Naive thymus-derived CD4-positive, alpha-beta T cell (primary cell): Measurements from ENCODE around the gene LPP. TPM values are rescaled to one million over a fixed set of nuclear protein-coding genes. Genes with fewer than 3 reads are reported as not detected.

Experiments
- ATAC-seq: fragments of 150-1000 bp; cut with Tn5 transposase; 2 replicates; pipeline ENCODE4 v1.10.0; 2021; ENCODE audit warnings: mild to moderate bottlenecking, moderate library complexity
- CTCF ChIA-PET: fragments of 350-600 bp; sonication (Branson Sonifier 250); formaldehyde crosslinking; loops from one replicate; lab custom pipeline; 2021; ENCODE audit warnings: antibody characterized with exemption; lab: Charles Lee
- POLR2A ChIA-PET: fragments of 350-600 bp; sonication (Branson Sonifier 250); formaldehyde crosslinking; loops from one replicate; lab custom pipeline; 2021; ENCODE audit warnings: antibody characterized with exemption, inconsistent platforms; lab: Charles Lee
- DNase-seq, 9 donors: peaks; one replicate each; pipeline versions ENCODE4 v3.0.0 to v3.0.0-alpha.2; 2020 to 2022; ENCODE audit warnings: mixed read lengths in 1 of 9
- H3K27ac ChIP-seq: one replicate; pipeline ENCODE4 v1.7.0; 2013; ENCODE audit warnings: mild to moderate bottlenecking, low read depth, low read length, moderate library complexity
- H3K27me3 ChIP-seq, 2 donors: one replicate each; pipeline ENCODE4 v1.7.0; 2013; ENCODE audit warnings: low read length in 2 of 2, mild to moderate bottlenecking in 2 of 2, moderate library complexity in 2 of 2; ENCODE audit not compliant: control insufficient read depth in 2 of 2, insufficient read depth in 2 of 2
- H3K36me3 ChIP-seq, 3 experiments: 1 replicate in 2 of 3; 2 replicates in 1 of 3; pipeline ENCODE4 v1.7.0; 2013; ENCODE audit warnings: low read length in 3 of 3, mild to moderate bottlenecking in 3 of 3, moderate library complexity in 1 of 3; ENCODE audit not compliant: insufficient read depth in 3 of 3, control insufficient read depth in 2 of 3
- H3K4me1 ChIP-seq, 2 donors: one replicate each; pipeline ENCODE4 v1.7.0; 2013; ENCODE audit warnings: low read length in 2 of 2, mild to moderate bottlenecking in 2 of 2, moderate library complexity in 1 of 2; ENCODE audit not compliant: control insufficient read depth in 2 of 2, insufficient read depth in 2 of 2
- H3K4me3 ChIP-seq: 2 replicates; pipeline ENCODE4 v1.7.0; 2013; ENCODE audit warnings: mild to moderate bottlenecking, low read length
- H3K9me3 ChIP-seq, 3 experiments: 1 replicate in 2 of 3; 2 replicates in 1 of 3; pipeline ENCODE4 v1.7.0; 2013; ENCODE audit warnings: low read length in 3 of 3; ENCODE audit not compliant: control insufficient read depth in 2 of 3
- H3K27ac Mint-ChIP-seq, 9 donors: one replicate each; pipeline ENCODE4 v1.8.0; 2020 to 2022; ENCODE audit warnings: mixed read lengths in 9 of 9, mild to moderate bottlenecking in 8 of 9, moderate library complexity in 5 of 9, inconsistent platforms in 2 of 9
- H3K27me3 Mint-ChIP-seq, 5 donors: one replicate each; pipeline ENCODE4 v1.8.0; 2021 to 2022; ENCODE audit warnings: mixed read lengths in 5 of 5, mild to moderate bottlenecking in 1 of 5
- H3K36me3 Mint-ChIP-seq, 5 donors: one replicate each; pipeline ENCODE4 v1.8.0; 2020 to 2022; ENCODE audit warnings: mixed read lengths in 5 of 5, mild to moderate bottlenecking in 3 of 5, inconsistent platforms in 1 of 5
- H3K4me1 Mint-ChIP-seq, 7 donors: one replicate each; pipeline ENCODE4 v1.8.0; 2020 to 2022; ENCODE audit warnings: mixed read lengths in 7 of 7, mild to moderate bottlenecking in 3 of 7, inconsistent platforms in 1 of 7
- H3K4me3 Mint-ChIP-seq, 10 donors: one replicate each; pipeline ENCODE4 v1.8.0; 2020 to 2022; ENCODE audit warnings: mild to moderate bottlenecking in 10 of 10, mixed read lengths in 10 of 10, moderate library complexity in 6 of 10, inconsistent platforms in 2 of 10
- H3K9me3 Mint-ChIP-seq, 11 donors: one replicate each; pipeline ENCODE4 v1.8.0; 2020 to 2022; ENCODE audit warnings: mixed read lengths in 11 of 11, mild to moderate bottlenecking in 4 of 11, inconsistent platforms in 1 of 11, moderate library complexity in 1 of 11
- intact Hi-C, 2 donors: fragments of 100-400 bp; cut with micrococcal nuclease; formaldehyde crosslinking; loops; one replicate each; pipeline ENCODE4 v1.15.1; 2023
- polyA plus RNA-seq, 2 donors: library from polyadenylated mRNA; unstranded; fragments of 300-500 nt; fragmentation: Illumina TruSeq; gene quantifications; one replicate each; pipeline ENCODE4 v1.2.3, GENCODE V29; 2021
- total RNA-seq, 6 experiments: library from RNA in 5 of 6; stranded (reverse) in 5 of 6; gene quantifications; 1 replicate in 5 of 6; 2 replicates in 1 of 6; pipeline ENCODE4 v1.2.3 and lab custom pipeline; 2021 to 2026

The LPP gene
- total and polyA plus RNA-seq, 7 experiments from 2014 or later = 10.3 to 95.2 (median 19.5) TPM

- Mint-ChIP-seq H3K27ac (no peak overlapping the region), H3K9me3 (no peaks in the 10 kb centered on the region), H3K36me3 (peaks cover 0 to 20% (median 0%) of the 10 kb centered on the region in 5 donors), H3K4me1 (peaks cover 10 to 29% (median 17%) of the 10 kb centered on the region in 7 donors), H3K4me3 (no peak overlapping the region), H3K27me3 (no peaks in the 10 kb centered on the region)
- H3K4me3 ChIP-seq = no peak overlapping the region
- H3K27ac ChIP-seq = no peak overlapping the region
- intact Hi-C loops = no loop called here
- CTCF ChIA-PET = interaction anchor here (0.9 kb wide), 1 partner anchor 982 kb away, joined by 3 read pairs; the partner anchor contains the start of gene BCL6
- no peaks in the 10 kb centered on the region for H3K9me3 ChIP-seq
- no peaks in the 10 kb centered on the region for H3K36me3 ChIP-seq
- POLR2A ChIA-PET = no interaction called here
- no peaks in the 10 kb centered on the region for H3K4me1 ChIP-seq
- H3K27me3 ChIP-seq = no peaks in the 10 kb centered on the region
- ATAC-seq = no peak
- no peak for DNase-seq
Observed at GRCh38 chr3:188727052-188727451, 573.1 kb downstream of the LPP start.

GRCh38 chr3:188728371-188728896 lies 574.5 kb downstream of the LPP start:
- no peak overlapping the region for H3K27ac Mint-ChIP-seq
- Histone ChIP-seq H3K4me1 (no peaks in the 10 kb centered on the region), H3K27me3 (no peaks in the 10 kb centered on the region), H3K4me3 (no peak overlapping the region), H3K9me3 (no peaks in the 10 kb centered on the region), H3K36me3 (no peaks in the 10 kb centered on the region), H3K27ac (no peak overlapping the region)
- peaks cover 0 to 22% (median 0%) of the 10 kb centered on the region in 5 donors for H3K36me3 Mint-ChIP-seq
- ChIA-PET POLR2A (no interaction called here), CTCF (interaction anchor here (0.6 to 0.9 kb wide), 4 partner anchors 30 to 1597 kb away, joined by 3 to 4 read pairs (median 3); partner anchors contain the start of gene BCL6)
- H3K4me3 Mint-ChIP-seq = no peak overlapping the region
- DNase-seq (no peak), ATAC-seq (no peak)
- peaks cover 10 to 21% (median 17%) of the 10 kb centered on the region in 7 donors for H3K4me1 Mint-ChIP-seq
- intact Hi-C loops = no loop called here
- H3K9me3 Mint-ChIP-seq = no peaks in the 10 kb centered on the region
- no peaks in the 10 kb centered on the region for H3K27me3 Mint-ChIP-seq

- H3K27me3 ChIP-seq = no peaks in the 10 kb centered on the region
- peaks cover 10 to 21% (median 17%) of the 10 kb centered on the region in 7 donors for H3K4me1 Mint-ChIP-seq
- H3K36me3 ChIP-seq = no peaks in the 10 kb centered on the region
- POLR2A ChIA-PET = interaction anchor here (0.7 kb wide), 1 partner anchor 58 kb away, joined by 4 read pairs; no protein-coding TSS in a partner anchor
- no peak overlapping the region for H3K4me3 Mint-ChIP-seq
- no peak overlapping the region for H3K4me3 ChIP-seq
- H3K27ac ChIP-seq = no peak overlapping the region
- no peaks in the 10 kb centered on the region for H3K27me3 Mint-ChIP-seq
- H3K36me3 Mint-ChIP-seq = peaks cover 0 to 22% (median 0%) of the 10 kb centered on the region in 5 donors
- intact Hi-C loops = no loop called here
- ATAC-seq (no peak), DNase-seq (no peak)
- no peaks in the 10 kb centered on the region for H3K4me1 ChIP-seq
- CTCF ChIA-PET = interaction anchor here (0.6 kb wide), 3 partner anchors 31 to 1596 kb away, joined by 3 to 4 read pairs (median 3); no protein-coding TSS in a partner anchor
- no peaks in the 10 kb centered on the region for H3K9me3 ChIP-seq
- H3K9me3 Mint-ChIP-seq = peaks cover 0 to 1% (median 0%) of the 10 kb centered on the region in 11 donors
- H3K27ac Mint-ChIP-seq = peak overlapping the region in 1 of 9 donors; percentile 23
Observed at GRCh38 chr3:188729422-188729821, 575.5 kb downstream of the LPP start.

- Histone ChIP-seq H3K4me1 (no peaks in the 10 kb centered on the region), H3K36me3 (no peaks in the 10 kb centered on the region), H3K9me3 (no peaks in the 10 kb centered on the region), H3K27me3 (no peaks in the 10 kb centered on the region), H3K27ac (no peak overlapping the region), H3K4me3 (no peak overlapping the region)
- no peak for ATAC-seq
- intact Hi-C loops = no loop called here
- Mint-ChIP-seq H3K27me3 (peaks cover 0 to 5% (median 0%) of the 10 kb centered on the region in 5 donors), H3K36me3 (peaks cover 0 to 15% (median 0%) of the 10 kb centered on the region in 5 donors), H3K4me3 (no peak overlapping the region), H3K27ac (no peak overlapping the region), H3K4me1 (peaks cover under 1 to 4% (median 3%) of the 10 kb centered on the region in 7 donors), H3K9me3 (peaks cover 0 to 1% (median 0%) of the 10 kb centered on the region in 11 donors)
- no peak for DNase-seq
- ChIA-PET POLR2A (no interaction called here), CTCF (no interaction called here)
Observed at GRCh38 chr3:188734395-188734794, 580.4 kb downstream of the LPP start.

DNA sequence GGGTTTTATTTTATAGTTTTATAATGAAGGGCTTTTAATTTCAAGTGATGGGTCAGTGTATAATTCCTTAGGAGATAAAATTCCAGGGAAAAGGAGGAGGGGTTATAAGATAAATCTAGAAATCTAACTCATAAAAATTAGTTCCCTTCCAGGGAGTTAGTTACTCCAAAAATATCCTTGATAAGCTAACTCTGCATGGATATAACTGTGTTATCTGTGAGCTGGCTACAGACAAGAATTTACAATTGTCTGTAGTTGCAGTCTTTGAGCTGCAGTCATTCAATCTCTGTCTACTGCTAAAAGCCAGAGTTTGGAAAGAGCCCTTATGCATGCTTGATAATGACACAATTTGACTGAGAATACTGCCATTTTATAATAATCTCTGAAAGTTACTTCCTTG lies 585.6 kb downstream of the LPP start:
- H3K36me3 Mint-ChIP-seq = peaks cover 0 to 9% (median 0%) of the 10 kb centered on the region in 5 donors
- Histone ChIP-seq H3K4me3 (no peak overlapping the region), H3K36me3 (no peaks in the 10 kb centered on the region), H3K4me1 (no peaks in the 10 kb centered on the region), H3K27me3 (no peaks in the 10 kb centered on the region), H3K27ac (no peak overlapping the region), H3K9me3 (no peaks in the 10 kb centered on the region)
- intact Hi-C loops = no loop called here
- ChIA-PET POLR2A (no interaction called here), CTCF (interaction anchor here (0.6 kb wide), 1 partner anchor 463 kb away, joined by 7 read pairs; no protein-coding TSS in a partner anchor)
- no peaks in the 10 kb centered on the region for H3K9me3 Mint-ChIP-seq
- H3K27me3 Mint-ChIP-seq = peaks cover 0 to 5% (median 0%) of the 10 kb centered on the region in 5 donors
- ATAC-seq (no peak), DNase-seq (no peak)
- peaks cover 0 to 2% (median 0%) of the 10 kb centered on the region in 7 donors for H3K4me1 Mint-ChIP-seq
- no peak overlapping the region for H3K4me3 Mint-ChIP-seq
- no peak overlapping the region for H3K27ac Mint-ChIP-seq

GRCh38 chr3:188740010-188740409 lies 586.1 kb downstream of the LPP start:
- intact Hi-C loops = no loop called here
- Mint-ChIP-seq H3K36me3 (peaks cover 0 to 9% (median 0%) of the 10 kb centered on the region in 5 donors), H3K9me3 (no peaks in the 10 kb centered on the region), H3K27ac (no peak overlapping the region), H3K4me1 (peaks cover 0 to 2% (median 0%) of the 10 kb centered on the region in 7 donors), H3K4me3 (no peak overlapping the region), H3K27me3 (peaks cover 0 to 5% (median 0%) of the 10 kb centered on the region in 5 donors)
- DNase-seq (no peak), ATAC-seq (no peak)
- H3K4me1 ChIP-seq = no peaks in the 10 kb centered on the region
- ChIA-PET CTCF (no interaction called here), POLR2A (no interaction called here)
- H3K9me3 ChIP-seq = no peaks in the 10 kb centered on the region
- H3K27me3 ChIP-seq = no peaks in the 10 kb centered on the region
- no peak overlapping the region for H3K4me3 ChIP-seq
- H3K36me3 ChIP-seq = no peaks in the 10 kb centered on the region
- no peak overlapping the region for H3K27ac ChIP-seq
